Right forelimb (tissue), 1 donor: ENCODE measurements around the gene ARMCX5.

ENCODE experiments used
- DNase-seq: peaks from one replicate; pipeline ENCODE4 v3.0.0-alpha.2; 2018

Gene ARMCX5

DNA sequence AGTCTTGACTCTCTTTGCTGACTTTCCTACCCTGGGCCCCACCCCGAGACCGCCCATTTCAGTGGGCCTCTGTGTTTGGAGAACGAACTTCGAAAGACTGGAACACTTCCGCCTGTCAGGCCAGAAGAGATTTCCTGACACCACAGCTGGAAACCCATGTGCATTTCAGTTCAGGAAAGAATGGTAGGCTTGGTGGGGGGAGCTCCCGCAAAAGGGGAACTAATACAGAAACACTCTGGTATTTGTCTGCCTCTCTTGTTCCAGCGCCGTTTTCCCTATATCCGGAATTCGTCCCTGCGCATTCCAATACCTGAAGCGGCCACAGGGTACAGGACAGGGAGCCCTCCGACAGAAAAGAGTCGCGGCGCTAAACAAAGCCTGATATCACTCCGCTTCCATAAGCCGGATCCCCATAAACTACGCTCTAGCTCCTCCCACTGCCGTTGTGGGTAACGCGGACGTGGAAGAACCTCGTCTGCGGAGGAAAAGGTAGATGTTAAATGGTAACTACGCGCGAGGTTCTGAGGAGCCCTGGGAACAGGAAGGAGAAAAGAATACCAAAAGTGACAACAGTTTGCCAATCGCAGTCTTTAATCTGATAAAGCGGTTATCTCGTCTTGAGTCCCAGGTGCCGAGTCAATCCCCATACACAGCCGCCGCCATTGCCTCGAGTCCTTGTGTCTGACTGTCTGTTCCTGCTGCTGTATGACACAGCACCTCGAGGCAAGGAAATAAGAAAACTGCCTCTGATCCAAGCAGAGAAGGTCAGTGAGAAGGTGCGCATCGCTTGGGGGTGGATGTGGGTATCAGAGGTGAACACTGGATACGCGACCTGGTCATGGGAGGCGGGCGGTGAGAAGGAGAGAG is at the start of gene ARMCX5:
Gene ARMCX5 (plus strand): TSS at position 432 of the 867 bp plus-strand sequence. CDS start 2,627 bp downstream, outside the sequence.
- DNase-seq: peak; percentile 77

DNA sequence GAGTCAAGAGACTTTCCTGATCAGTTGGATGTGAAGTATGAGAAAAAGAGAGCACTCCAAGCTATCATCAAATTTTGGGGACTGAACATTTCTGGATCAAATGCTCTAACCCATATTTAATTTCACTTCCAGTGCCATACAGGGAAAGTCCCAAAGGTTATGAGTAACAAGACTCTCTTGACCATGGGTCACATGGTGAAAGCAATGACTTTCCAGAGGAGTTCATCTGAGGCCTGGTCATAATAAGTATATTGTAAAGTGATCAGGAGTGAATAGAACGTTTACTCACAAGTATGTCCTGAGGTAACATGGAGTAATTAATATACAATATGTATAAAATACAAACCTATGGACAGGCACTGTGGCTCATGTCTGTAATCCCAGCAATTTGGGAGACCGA is 40.7 kb upstream of the ARMCX5 start:
- DNase-seq: no peak

DNA sequence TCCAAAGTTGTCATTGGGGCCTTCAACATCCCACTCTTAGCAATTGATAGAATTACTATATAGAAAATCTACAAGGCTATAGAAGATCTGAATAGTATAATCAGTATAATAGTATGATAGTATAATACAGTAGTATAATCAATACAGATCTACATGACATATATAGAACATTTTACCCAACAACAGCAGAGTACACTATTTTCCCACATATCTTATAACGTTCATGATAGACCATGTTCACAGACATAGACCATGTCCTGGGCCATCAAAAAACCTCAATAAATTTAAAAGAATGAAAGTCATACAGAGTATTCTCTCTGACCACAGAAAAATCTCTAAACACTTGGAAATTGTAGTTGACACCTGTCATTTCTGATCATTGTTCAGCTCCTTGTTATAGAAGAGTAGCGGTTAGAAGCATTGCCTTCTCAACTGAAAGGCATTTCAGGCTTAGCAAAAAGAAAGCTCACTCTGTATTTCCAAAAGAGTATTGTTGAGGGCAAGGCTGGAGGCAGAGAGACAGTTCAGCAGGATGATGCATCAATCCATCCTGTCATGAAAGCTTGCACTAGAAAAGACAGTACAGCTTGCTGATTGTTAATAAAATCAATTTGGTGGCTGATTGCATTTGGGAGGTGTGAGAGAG is 38.8 kb upstream of the ARMCX5 start:
- DNase-seq: no peak

DNA sequence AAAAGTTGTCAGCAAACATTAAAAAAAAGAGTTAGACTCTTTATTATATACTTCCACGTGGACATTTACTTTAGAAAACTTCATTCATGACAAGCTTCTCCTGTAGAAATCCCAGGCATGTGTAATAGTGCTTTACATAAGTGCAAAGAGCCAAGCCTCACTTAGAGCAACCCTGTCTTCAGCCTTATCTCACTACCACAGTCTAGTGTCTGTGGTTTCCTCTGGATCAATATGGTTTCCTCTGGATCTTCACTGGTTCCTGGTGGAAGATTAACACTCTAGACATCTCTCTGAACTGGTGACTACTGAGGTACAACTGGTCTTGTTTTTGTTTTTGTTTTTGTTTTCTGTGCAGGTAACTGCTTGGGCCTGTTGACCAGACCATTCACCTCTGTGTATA is 18.4 kb upstream of the ARMCX5 start:
- DNase-seq: no peak

DNA sequence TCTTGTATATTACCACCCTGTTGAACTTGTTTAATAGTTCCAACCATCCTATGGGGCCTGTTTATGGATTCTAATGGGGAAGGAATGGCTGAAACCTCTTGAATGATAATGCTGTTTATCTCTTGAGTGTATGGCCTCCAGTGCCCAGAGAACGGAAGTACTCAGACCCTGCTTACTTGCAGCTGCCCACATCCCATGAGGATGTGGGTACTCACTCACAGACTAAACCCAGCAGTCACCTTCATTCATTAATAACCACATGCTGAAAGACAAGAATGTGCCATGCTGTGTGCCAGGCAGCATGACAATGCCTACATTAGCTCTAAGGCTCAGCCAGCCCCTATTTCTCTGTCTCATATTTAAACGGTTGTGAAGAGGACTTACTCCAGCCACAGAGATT is 5.9 kb upstream of the ARMCX5 start:
- DNase-seq: no peak

- no peak for DNase-seq
Observed at GRCh38 chrX:102599951-102600579, 750 bp downstream of the ARMCX5 start.

DNA sequence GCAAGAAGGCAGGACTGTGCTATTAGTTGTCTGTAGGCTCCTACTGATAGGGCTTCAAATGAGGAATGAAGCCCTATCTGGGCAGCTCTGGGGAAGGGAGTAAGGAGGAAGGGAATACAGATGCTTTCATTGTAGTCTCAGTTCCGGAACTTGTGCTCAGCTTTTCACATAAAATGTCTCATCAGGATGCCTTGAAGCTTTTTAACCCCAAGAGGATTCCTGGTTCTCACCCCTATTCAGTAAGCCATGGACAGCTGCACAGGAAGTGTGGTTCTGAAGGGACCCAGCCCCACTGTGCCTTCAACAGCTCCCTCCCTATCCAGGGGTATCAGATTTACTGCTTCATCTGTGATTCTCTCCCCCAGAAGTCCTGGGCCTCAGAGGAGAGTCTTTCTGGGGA is 5.0 kb downstream of the ARMCX5 start:
- no peak for DNase-seq

DNA sequence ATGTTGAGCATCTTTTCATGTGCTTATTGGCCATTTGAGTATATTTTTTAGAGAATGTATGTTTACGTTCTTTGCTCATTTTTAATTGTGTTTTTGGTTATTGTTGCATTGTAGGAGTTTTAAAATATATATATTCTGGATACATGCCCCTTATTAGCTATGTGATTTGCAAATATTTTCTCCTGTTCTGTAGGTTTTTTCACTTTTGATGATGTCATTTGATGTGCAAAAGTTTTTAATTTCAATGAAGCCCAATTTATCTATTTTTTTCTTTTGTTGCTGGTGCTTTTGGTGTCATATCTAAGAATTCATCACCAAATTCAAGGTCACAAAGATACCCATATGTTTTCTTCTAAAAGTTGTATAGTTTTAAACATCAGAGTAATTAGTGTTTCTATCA is 6.8 kb downstream of the ARMCX5 start:
- DNase-seq: no peak

DNA sequence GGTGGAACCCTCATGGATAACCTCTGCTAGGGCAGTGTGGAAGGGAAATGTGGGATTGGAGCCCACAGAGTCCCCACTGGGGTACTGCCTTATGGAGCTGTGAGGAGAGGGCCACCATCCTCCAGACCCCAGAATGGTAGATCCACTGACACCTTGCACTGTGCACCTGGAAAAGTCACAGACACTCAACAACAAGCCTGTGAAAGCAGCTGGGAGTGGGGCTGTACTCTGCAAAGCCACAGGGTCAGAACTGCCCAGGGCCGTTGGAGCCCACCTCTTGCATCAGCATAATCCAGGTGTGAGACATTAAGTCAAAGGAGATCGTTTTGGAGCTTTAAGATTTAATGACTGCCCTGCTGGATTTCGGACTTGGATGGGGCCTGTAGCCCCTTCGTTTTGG is 11.6 kb downstream of the ARMCX5 start:
- no peak for DNase-seq

DNA sequence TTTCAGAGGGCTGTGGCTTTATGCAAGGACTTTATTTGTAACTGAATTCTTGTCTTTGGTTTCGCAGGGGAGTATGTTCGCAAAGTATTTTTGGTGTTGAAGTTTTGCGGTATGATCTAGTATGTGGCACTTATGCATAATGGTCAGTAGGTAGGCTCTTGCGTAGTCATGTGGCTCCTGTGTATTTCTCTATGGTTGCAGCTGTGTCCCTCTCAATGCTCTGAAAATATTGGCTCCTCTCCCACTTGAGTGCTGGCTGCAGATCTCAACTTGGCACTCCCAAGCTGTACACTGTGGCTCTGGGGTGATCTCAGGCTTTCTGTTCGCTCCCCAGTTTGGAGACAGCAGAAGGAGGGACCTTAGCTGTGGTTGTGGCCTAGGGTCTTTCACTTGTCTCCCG is 24.8 kb downstream of the ARMCX5 start:
- DNase-seq: no peak

- DNase-seq: no peak
Observed at GRCh38 chrX:102627640-102628039, 28.3 kb downstream of the ARMCX5 start.

DNA sequence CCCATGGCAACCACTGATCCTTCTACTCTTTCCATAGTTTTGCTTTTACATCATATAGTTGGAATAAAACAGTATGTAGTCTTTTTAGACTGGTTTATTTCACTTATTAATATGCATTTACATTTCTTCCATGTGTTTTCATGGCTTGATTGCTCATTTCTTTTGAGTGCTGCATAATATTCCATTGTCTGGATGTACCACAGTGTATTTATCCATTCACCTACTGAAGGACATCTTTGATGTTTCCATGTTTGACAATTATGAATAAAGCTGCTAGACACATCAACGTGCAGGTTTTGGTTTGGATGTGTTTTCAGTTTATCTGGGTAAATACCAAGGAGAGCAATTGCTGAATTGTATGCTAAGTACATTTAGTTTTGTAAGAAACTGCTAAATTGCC is 38.2 kb downstream of the ARMCX5 start:
- DNase-seq: no peak

DNA sequence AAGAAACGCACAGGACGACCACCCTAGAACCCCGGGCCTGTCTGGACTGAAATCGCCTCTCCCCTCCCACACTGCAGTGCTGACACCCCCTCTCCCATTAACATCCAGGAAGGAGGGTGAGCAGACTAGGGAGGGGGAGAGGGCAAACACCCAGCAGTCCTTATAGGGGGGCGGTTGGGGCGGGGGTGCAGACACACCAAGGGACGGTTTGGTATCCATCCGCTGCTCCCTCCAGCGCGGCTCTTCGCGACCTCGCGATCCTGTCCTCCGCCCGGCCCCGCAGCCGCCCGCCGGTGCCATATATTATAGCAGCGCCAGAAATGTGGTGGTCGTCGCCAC is 51.6 kb downstream of the ARMCX5 start:
- DNase-seq: no peak

GRCh38 chrX:102651242-102652011 is 52.1 kb downstream of the ARMCX5 start, which contains the start of gene GPRASP1:
Gene GPRASP1, plus strand, starts transcription at chrX:102651483. Its CDS starts 2,431 bp downstream, at chrX:102653914.
- peak; percentile 85 for DNase-seq

DNA sequence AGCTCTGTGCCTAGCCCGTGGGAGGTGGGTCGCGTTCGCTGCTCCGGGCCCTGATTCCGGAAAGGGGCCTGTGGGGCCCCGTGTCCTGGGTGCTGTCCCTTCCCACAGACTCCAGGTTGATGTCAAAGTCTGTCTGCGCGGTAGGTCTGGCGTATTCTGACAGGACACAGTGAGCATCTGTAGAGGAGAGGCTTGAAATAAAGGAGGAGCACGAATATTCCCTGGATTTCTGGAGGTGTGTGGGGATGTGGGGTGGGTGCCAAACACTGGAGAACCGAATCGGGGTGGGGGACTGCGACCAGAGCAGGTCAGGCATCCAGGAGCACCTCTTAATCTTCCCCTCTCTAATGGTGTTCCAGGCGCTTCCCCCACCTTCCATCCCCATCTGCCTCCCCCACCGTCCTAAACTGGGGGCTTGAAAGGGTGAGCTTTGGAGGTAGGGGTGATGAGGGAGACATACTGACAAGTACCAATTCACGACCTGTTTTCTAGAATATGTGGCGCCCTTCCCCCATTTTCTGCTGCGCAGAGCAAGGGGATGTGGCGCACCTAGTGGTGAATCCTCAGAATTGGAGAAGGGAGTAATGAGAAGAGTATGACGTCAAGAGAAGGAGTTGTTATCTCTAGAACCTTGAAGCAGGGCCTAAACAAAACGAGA is 52.8 kb downstream of the ARMCX5 start:
- peak; percentile 52 for DNase-seq
